NCI-H1930 (cell line): Measurements from ENCODE around the gene CCNE1.
"Not testable (repeated sequence)": the region's sequence is repeated elsewhere in the genome, so short reads cannot be mapped to it uniquely, and the experiment has no call there.

Experiments used
- DNase-seq, 2 experiments: peaks; one replicate each; lab custom pipeline; 2025; lab: John Stamatoyannopoulos, UW

The CCNE1 gene

DNA sequence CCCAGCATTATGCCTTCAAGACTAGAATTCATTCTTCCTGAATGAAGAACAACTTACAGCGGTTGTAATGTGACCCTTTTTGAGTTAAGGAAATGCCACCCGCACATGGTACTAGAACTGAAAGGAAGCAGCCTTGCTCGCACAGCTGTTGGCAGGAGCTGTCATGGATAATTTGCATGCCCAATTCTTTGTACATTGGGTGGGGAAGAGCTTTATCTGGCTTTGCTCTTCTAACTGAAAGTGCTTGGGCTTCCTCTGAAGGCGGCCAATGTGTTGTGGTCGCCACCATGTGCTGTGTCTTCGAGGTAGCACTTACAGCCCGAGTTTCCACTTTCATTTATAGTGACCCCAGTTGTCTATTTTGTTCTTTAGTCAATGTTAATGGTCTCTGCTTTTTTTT lies 3.4 kb downstream of the CCNE1 start:
- no peak for DNase-seq

DNA sequence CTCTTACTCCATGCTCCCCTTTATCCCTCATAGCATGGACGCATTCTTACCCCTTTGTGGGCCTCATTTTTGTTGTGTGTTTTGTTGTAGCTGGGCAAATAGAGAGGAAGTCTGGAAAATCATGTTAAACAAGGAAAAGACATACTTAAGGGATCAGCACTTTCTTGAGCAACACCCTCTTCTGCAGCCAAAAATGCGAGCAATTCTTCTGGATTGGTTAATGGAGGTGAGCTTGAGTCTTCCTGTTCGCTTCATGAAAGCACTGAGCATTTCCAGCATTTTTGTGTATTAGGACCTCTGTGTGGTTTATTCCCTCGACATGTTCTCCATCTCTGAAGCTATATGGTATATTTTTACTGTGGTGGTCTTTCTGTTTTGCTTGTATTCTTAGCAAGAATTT lies 5.5 kb downstream of the CCNE1 start:
- no peak for DNase-seq

DNA sequence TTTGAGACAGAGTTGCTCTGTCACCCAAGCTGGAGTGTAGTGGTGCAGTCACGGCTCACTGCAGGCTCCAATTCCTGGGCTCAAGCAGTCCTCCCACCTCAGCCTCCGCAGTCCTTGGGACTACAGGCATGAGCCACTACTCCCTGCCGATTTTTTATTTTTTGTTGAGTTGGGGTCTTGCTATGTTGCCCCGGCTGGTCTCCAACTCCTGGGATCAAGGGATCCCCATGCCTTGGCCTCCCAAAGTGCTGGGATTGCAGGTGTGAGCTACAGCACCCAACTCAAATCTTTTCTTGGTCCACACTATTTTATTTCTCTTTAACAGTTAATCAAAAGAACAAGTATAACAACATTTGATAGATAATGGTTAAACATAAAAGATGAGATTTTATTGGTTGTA lies 7.5 kb downstream of the CCNE1 start:
- DNase-seq: no peak

DNA sequence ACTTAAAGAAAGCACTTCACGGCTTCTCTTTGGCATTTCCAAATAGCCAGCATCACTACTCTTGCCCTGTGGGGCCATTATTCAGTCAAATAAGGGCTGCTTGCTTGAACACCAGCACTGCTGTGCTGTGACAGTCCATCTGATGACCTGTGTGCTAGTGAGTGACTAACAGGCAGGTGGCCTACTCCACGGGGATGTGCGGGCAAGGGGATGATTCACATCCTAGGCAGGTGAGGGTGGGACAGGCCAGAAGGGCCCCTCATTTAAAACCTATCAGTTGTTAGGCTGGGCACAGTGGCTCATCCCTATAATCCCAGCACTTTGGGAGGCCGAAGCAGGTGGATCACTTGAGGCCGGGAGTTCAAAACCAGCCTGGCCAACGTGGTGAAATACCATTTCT lies 8.2 kb downstream of the CCNE1 start:
- DNase-seq: no peak

DNA sequence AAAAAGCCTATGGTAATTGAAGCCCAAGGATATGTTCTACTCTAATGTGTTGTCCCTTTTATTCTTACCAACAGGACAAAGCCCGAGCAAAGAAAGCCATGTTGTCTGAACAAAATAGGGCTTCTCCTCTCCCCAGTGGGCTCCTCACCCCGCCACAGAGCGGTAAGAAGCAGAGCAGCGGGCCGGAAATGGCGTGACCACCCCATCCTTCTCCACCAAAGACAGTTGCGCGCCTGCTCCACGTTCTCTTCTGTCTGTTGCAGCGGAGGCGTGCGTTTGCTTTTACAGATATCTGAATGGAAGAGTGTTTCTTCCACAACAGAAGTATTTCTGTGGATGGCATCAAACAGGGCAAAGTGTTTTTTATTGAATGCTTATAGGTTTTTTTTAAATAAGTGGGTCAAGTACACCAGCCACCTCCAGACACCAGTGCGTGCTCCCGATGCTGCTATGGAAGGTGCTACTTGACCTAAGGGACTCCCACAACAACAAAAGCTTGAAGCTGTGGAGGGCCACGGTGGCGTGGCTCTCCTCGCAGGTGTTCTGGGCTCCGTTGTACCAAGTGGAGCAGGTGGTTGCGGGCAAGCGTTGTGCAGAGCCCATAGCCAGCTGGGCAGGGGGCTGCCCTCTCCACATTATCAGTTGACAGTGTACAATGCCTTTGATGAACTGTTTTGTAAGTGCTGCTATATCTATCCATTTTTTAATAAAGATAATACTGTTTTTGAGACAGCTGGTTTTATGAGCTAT lies 12.0 kb downstream of the CCNE1 start:
- no peak for DNase-seq

DNA sequence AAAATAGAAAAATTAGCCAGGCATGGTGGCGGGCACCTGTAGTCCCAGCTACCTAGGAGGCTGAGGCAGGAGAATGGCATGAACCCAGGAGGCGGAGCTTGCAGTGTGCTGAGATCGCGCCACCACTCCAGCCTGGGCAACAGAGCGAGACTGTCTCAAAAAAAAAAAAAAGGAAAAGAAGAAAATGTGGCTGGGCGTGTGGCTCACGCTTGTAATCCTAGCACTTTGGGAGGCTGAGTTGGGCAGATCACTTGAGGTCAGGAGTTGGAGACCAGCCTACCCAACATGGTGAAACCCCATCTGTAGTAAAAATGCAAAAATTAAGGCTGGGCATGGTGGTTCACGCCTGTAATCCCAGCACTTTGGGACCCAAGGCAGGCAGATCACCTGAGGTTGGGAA lies 13.5 kb downstream of the CCNE1 start:
- DNase-seq: not testable (repeated sequence)

DNA sequence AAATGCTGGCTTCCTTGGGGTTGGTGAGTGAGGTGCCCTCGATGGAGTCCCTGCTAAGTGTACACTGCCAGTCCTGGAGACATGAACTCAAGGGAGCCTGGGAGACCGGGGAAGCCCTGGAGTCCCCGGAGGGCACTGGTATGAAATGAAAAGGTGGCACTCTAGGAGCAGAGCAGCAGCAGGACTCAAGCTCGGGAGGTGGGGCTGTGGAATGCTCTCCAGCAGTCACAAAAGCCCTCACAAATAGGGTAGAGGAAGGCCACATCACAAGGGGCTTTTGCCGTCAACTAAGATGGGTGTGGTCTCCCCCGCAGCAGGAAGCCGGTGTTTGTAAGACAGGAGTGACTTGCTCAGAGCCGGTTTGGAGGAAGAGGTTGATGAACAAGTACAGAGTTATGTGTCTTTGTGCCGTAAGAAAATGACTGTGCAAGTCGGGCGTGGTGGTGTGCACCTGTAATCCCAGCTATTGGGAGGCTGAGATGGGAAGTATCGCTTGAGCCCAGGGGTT lies 19.3 kb downstream of the CCNE1 start:
- no peak for DNase-seq

DNA sequence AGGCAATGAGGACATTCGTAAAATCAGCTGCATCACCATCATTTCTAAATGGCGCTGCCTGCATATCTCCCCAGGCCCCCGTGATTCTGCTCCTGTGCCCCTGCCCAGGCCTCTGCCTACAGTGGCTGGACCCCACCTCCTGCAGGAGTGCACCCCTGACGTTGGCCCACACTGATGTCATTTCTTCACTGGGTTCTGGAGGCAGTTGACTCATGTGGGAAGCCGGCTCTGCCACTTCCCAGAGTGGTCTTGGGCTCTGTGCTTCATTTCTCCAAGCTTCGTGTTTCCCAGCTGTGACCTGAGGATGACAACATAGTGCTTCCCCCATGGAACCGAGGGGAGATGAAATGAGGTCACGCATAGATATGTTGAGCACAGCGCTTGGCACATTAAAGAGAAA lies 19.9 kb downstream of the CCNE1 start:
- no peak for DNase-seq

DNA sequence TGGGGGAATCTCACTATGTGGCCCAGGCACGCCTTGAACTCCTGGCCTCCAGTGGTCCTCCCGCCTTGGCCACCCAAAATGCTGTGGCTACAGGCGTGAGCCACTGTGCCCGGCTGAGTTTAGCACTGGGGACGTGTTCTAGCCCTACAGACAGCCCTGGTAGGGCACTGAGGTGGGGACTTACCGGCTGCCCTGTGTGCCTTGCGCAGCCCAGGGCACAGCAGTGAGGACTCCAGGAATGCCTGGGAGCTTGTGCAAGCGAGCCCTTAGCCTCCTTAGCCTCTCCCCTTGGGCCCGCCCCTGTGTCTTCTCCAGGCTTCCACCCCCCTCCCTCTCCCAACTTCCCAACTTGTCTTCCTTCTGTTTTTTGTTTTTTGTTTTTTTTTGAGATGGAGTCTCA lies 21.0 kb downstream of the CCNE1 start:
- no peak for DNase-seq

DNA sequence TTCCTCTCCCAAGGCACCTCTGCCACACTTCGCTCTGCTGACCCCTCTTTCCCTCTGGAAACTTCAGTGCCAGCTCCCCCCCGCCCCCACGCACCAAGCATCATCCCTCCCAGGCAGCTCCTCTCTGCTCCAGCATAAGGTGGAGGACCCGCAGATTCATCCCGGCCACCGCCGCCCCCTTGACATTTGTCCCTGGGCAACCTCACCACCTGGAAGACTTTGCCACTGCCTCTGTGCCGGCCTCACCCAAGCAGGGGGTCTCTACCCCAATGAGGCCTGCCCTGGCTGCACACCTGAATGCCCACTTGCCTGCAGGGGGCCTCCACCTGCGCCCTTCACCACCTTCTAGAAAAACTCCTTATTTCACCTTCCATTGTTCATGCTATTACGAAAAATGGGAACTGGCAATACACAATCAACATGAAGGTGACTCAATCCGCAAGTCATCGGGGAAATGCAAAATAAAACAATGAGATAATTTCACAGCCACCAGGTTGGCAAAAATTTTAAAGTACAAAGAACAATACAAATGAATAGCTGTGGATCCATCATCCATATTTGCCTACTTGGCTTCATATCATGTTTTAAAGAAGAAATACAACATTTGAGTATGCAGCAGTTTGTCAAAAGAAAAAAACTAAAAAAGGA lies 21.9 kb downstream of the CCNE1 start:
- no peak for DNase-seq

DNA sequence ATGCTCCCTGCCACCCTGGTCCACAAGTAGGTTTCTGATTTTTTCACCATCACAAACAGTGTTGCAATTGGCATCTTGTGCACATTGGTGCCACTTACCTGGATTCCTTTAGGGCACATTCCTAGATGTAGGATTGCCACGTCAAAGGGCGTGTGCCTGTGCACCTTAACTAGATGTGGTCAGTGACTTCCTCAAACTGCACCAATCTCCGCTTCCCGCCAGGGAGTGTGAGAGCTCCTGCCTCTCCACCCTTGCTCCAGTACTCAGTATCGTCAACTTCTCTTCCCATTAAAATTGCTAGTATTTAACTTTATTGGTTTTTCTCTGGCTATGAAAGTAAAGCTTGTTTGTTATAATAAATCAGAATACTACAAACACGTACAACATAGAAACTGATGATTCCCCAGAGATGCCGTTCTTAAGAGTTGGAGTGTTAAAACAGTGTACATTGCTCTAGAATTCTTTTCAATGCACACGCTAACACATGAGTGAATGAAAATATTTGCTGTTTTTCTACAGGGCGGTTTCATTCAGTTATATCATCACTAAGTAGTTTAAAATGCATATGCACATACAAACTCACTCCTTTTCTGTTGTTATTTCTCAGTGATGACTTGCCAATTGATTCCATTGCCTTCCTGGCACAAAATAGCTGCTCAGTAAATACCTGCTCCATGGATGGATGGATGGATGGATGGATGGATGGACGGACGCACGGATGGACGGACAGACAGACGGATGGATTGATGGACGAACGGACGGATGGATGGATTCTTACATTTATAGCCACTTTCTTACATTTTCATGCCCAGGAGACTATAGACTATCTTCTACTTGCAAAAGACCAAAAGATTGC lies 23.4 kb downstream of the CCNE1 start:
- no peak for DNase-seq

DNA sequence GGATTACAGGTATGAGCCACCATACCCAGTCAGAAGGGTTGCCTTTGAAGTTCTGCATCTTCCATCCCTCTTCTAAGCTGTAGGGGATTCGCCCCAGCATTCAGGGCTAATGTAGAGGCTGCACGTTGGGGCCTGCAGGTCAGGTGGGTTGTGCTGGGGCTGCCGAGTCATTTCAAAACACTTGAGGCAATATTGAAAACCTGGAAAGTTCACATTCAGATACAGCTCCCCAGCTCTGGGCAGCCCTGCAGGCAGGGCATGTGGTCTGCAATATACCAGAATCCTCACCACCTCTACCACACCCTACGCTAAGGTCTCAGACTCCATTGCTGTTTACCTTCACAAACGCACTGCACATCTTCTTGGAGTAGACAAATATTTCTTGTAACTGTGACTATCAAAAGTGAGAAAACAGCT lies 24.6 kb downstream of the CCNE1 start:
- DNase-seq: no peak

DNA sequence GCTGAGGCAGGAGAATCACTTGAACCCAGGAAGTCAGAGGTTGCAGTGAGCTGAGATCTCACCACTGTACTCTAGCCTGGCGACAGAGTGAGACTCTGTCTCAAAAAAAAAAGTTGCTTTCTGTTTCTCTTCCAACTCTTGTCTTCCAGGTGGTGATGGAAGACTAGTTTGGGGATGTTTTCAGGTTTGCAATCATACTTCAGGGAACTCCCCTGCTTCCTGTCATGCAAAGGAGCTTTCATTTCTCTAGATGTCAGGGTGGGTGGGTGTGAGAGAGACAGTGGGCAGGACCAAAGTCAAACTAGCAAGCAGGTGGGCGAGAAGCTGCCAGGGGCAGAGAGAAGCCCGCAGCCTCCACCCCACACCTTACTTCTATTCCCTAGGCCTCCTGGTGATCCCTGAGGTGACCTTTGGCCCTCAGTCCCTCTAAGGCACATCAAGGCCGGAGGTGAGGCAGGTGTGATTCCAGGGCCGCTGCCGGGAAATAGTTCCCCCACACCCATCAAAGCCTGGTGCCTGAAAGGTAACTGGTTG lies 25.7 kb downstream of the CCNE1 start:
- no peak for DNase-seq

DNA sequence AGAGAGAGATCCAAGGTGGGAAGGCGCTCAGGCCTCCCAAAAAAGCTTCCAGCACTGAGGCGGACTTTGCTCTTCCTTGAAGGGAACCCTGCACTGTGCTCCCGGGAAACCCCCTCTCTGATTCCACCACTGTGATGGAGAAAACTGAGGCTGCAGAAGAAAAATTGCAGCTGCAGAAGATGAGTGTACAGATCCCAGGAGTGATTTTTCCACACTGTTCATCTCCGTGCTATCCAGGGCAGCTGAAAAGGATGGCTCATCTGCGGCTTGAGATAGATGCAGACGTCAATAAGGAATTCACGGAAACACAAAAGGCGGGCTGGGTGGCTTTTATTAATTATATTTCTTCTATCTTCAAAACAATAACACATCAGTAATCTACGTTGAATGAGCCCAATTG lies 26.2 kb downstream of the CCNE1 start:
- DNase-seq: no peak

DNA sequence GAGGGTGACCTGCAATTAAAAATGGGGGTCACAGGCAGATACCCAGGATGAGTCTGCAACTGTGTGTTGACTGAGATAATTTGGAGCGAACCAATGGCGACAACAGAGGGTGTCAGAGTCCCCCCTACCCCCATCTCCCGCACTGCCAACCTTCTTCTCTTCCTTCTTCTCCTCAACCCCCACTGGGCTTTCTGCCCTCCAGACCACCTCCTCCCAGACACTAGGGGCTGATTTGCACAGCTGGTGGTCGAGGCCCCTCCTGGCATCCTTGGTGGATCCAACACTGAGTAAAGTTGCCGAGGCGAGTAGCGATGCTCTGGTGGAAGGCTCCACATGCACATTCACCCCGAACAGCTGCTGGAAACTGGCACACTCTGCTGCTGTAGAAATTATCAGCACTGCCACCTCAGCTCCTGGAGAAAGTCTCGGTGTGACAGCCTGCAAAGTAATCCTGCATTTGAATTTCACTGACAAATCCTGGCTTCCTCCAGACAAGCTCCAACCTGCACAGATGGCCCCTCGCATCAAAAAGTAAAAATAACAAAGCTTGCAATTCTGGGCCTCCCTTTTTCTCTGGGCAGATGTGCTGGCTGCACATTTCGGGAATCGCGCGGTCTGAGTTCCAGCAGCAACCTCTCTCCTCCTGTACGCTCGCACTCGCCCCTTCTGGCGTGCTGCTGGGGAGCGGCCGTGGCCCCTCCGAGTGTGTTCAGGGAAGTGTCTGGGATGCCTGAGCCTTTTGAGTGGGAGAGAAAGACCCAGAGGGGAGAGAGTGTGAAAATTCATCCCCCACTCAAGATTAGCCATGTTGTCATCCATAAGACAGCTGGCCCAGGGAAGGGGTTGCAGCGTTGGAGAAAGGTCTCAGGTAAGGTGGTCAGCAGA lies 28.5 kb downstream of the CCNE1 start:
- no peak for DNase-seq

DNA sequence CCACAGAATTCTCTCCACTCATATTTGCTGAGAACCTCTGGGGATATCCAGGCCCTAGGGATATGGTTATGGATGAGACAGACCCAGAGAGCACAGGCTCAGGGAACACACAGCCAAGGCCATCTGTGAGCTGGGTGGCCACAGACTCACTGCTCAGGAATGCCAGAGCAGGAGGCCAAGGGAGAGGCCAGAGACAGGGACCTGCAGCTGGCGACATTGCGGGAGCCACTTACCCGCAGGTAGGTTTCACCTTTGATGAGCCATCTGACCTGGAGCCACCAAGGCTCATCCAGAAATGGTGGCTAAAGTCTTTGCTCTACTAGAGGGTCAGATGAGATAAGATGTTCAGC lies 29.4 kb downstream of the CCNE1 start:
- DNase-seq: no peak

DNA sequence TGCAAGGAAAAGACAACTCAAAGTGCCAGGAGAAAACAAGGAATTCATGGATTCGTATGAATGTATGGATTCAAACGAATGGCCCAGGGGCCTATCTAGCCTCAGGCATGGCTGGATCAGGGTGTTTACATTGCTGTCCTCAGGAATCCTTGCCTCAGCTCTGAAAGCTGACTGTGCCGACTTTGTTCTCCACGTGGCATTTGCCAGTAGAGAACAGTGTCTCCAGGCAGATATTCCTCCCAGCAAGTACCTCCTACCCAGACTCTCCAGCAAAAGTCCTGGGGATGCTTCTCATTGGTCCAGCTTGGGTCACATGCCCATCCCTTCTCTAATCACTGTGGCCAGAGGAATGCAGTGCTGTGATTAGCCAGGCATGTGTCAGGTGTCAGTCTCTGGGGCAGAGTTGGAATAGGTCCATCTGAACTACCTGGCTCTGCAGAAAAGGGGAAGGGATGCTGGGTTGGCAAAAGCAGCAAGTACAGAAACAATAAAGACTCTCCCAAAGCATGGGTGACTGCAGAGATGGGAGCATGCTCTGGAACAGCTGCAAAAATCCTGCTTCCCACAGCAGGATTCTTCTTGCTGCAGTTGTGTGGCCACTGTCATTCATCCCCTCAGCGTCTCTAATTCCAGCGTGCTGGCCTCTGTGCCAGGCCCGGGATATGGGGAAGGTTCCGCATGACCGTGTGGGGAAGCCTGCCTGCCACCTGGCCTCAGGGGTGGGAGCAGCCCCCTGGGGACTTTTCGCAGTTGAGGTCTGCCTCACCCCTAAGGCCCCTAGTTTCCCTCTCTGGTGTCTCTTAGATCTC lies 30.0 kb downstream of the CCNE1 start:
- DNase-seq: no peak

DNA sequence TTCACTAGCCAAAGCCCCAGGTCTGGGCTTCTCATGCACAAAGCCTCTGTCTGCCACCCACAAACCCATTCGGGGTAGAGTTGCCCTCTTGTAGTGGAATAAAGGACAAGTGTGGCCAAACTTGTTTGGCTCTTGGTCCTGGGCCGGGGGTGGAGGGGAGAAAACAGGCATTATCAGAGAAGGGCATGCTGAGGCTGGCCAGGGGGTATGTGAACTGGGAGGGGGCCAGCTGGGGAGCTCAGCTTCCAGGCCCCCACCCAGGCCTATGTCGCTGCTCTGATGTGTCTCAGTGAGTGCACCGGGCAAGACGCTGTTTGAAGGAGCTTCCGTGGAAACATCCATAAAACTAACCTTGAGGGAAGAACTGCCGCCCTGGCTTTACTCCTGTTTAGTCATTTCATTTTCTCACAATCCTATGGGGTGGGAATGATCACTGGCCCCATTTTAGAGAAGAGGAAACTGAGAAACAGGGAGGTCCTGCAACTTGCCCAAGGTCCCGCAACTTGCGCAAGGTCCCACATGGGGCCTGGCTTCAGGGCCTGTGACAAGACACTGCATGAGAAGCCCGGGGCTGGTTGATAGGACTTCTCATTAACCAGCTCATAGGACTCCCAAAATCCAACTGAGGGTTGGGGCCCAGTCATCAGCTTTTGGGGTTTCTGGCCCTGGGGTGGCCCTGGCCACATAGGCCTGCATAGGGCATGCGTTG lies 30.8 kb downstream of the CCNE1 start:
- DNase-seq: no peak

DNA sequence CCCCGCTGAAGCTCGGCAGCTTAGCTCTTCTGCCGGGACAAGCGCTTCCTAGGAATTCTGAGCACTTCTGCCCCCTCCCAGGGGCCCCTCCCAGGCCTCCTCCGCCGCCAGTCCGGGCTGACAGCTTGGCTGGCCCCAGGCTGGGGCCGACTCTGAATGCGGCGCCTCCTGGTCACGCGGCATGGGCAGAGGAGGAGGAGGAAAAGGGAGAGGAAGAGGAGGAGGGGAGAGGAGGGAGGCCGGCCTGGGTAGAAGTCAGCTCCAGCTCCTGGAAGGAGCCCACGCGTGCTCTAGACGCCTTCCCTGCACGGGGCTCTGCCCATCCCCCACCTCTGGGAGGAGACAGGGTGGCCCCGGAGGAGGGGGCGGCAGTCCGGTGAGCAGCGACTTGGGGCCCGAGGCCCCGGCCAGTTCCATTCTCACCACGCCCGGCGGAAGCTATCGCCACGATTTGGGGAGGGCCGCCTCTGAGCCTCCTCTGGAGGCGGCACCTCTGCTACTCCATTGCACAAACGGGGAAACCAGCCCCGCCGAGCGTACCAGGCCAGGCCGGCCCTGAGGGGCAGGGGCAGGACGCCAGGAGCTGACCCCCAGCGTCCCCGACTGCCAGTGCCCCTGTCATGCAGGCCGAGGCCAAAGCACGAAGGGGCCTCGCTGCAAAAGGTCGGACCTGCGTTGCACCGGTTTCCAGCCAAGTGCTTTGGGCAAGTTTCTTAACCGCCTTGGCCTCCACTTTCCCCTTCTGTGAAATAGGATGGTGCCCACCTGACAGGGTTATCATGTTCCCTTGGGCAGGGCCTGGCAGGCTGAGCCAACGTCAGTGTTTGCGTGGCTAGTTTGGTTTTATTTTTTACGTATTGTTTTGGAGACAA lies 31.6 kb downstream of the CCNE1 start:
- no peak for DNase-seq
